HAP-1 (cell line): ENCODE measurements around the gene MRPL46.
"Not testable (repeated sequence)": the region's sequence is repeated elsewhere in the genome, so short reads cannot be mapped to it uniquely, and the experiment has no call there.

ENCODE experiments used
- DNase-seq, 2 experiments: peaks; one replicate each; pipeline ENCODE4 v3.0.0-alpha.2; 2016 to 2020; ENCODE audit warnings: low spot score in 2 of 2
- H3K27me3 ChIP-seq: fragments of 250-450 bp; sonication (Bioruptor Pico); 2 replicates; pipeline ENCODE4 v1.5.1; 2020; ENCODE audit warnings: low read depth, mild to moderate bottlenecking, moderate library complexity
- H3K36me3 ChIP-seq: fragments of 250-450 bp; sonication (Bioruptor Pico); replicated peaks from 2 replicates; pipeline ENCODE4 v1.5.1; 2020; ENCODE audit warnings: mild to moderate bottlenecking
- H3K4me1 ChIP-seq: fragments of 250-450 bp; sonication (Bioruptor Pico); 2 replicates; pipeline ENCODE4 v1.5.1; 2020; ENCODE audit warnings: mild to moderate bottlenecking
- H3K4me3 ChIP-seq: fragments of 250-450 bp; sonication (Bioruptor Pico); 2 replicates; pipeline ENCODE4 v1.5.1; 2020; ENCODE audit warnings: mild to moderate bottlenecking, moderate library complexity
- H3K9me3 ChIP-seq: fragments of 250-450 bp; sonication (Bioruptor Pico); 2 replicates; pipeline ENCODE4 v1.5.1; 2020; ENCODE audit warnings: mild to moderate bottlenecking, moderate library complexity
- in situ Hi-C: fragments of 300-500 bp; cut with MboI; formaldehyde crosslinking; loops from 3 replicates; pipeline ENCODE4 v1.14.3; 2020; ENCODE audit warnings: low sequenced_read_pairs, inconsistent platforms, mixed read lengths

The MRPL46 gene

DNA sequence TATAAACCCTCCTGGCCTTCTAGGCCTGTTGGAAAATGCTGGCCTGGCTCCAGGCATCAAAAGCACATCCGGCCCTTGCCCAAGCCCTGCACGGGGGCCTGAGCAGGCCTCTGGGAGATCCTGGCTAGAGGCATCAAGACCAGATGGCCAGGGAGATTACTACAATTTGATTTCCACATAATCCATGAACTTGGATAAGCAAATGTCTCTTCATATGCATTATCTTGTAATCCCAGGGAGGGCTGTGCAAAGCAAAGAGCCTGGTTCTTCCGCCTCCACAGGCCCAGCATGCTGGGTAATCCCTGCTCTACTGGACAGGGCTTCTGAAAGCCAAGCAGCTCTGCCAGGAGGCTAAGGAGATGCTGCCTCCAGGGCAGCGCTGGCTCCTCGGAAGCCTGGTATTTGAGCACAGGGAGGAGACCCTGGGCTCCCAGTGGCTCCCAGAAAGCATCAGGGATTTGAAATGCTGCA, 18.2 kb downstream of the MRPL46 start:
- H3K9me3 ChIP-seq, result no peaks in the 10 kb centered on the region
- no peak for DNase-seq
- in situ Hi-C loops, result no loop called here
- H3K4me1 ChIP-seq, result no peaks in the 10 kb centered on the region
- peaks cover 5% of the 10 kb centered on the region; the same call in 1 of the 2 replicates for H3K27me3 ChIP-seq
- no peak overlapping the region for H3K4me3 ChIP-seq
- H3K36me3 ChIP-seq, result no peaks in the 10 kb centered on the region

DNA sequence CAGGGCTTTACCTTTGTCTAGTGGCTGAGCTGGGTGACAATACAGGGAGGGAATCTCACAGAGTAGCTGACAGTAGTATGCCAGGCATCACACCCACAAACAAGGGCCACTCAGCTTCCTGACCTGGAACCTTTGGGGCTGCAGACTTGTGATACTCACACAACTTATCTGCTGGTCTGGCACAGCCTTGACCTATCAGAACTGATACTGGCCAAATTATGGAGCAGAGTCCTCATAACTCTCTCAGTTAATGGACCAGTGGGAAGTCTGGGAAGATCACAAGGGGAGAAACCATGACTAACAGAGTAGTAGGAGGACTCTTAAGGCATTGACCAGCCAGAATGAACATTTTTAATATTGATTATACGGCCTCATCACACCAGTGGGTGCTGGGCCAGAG, 19.4 kb downstream of the MRPL46 start:
- Histone ChIP-seq H3K36me3 (no peaks in the 10 kb centered on the region), H3K4me3 (no peak overlapping the region), H3K9me3 (peaks cover 3% of the 10 kb centered on the region; the same call in 1 of the 2 replicates), H3K4me1 (no peaks in the 10 kb centered on the region), H3K27me3 (peaks cover 5% of the 10 kb centered on the region; the same call in 1 of the 2 replicates)
- in situ Hi-C loops, result no loop called here
- DNase-seq, result no peak

DNA sequence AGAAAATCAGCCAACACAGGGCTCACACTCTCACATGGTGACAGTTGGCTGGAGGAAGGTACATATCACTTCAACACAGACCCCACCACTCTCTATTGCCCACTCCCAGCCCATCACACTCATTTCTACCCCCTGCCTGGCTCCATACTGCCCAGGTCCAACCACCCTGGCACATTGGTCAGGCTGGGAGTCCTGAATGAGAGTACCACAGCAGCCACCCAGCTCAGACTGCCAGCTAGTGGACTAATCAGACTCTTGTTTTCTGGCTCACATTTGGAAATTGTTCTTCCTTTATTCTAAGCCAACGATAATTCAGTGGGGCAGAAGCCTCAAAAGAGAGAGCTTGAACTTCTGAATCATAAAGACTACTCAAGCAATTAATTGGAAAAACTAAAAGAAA, 20.0 kb downstream of the MRPL46 start:
- Histone ChIP-seq H3K4me1 (no peaks in the 10 kb centered on the region), H3K27me3 (peaks cover 5% of the 10 kb centered on the region; the same call in 1 of the 2 replicates), H3K4me3 (no peak overlapping the region), H3K9me3 (peaks cover 3% of the 10 kb centered on the region; the same call in 1 of the 2 replicates), H3K36me3 (no peaks in the 10 kb centered on the region)
- in situ Hi-C loops, result no loop called here
- no peak for DNase-seq

- no peaks in the 10 kb centered on the region for H3K4me1 ChIP-seq
- no peak for DNase-seq
- in situ Hi-C loops, result no loop called here
- no peaks in the 10 kb centered on the region for H3K36me3 ChIP-seq
- H3K9me3 ChIP-seq, result peaks cover 3% of the 10 kb centered on the region; the same call in 1 of the 2 replicates
- no peak overlapping the region for H3K4me3 ChIP-seq
- H3K27me3 ChIP-seq, result no peaks in the 10 kb centered on the region
Observed at GRCh38 chr15:88441076-88441730, 26.0 kb downstream of the MRPL46 start.

- in situ Hi-C loops, result no loop called here
- peaks cover 10% of the 10 kb centered on the region for H3K27me3 ChIP-seq
- no peaks in the 10 kb centered on the region for H3K36me3 ChIP-seq
- H3K4me1 ChIP-seq, result no peaks in the 10 kb centered on the region
- no peak overlapping the region for H3K4me3 ChIP-seq
- H3K9me3 ChIP-seq, result peaks cover 3% of the 10 kb centered on the region; the same call in 1 of the 2 replicates
- no peak for DNase-seq
Observed at GRCh38 chr15:88440021-88440420, 27.2 kb downstream of the MRPL46 start.

GRCh38 chr15:88438181-88438580, 29.0 kb downstream of the MRPL46 start:
- in situ Hi-C loops, result no loop called here

DNA sequence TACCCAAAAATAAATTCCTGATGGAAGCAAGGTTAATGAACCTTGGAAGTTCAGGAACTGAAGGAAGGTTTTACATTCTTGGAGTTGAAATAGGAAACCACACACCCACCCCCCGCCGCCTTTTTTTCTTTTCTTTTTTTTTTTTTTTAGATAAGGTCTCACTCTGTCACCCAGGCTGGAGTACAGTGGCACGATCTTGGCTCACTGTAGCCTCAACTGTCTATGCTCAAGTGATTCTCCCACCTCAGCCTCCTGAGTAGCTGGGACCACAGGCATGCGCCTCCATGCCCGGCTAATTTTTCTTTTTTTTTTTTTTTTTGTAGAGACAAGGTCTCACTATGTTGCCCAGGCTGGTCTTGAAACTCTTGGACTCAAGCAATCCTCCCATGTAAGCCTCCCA, 33.1 kb downstream of the MRPL46 start:
- DNase-seq, H3K4me1 ChIP-seq, H3K4me3 ChIP-seq, H3K9me3 ChIP-seq, in situ Hi-C loops, H3K36me3 ChIP-seq: not testable (repeated sequence)
- peaks cover 23% of the 10 kb centered on the region for H3K27me3 ChIP-seq

More at GRCh38 chr15:88438181-88438580, 29.0 kb downstream of the MRPL46 start:
- Histone ChIP-seq H3K4me3 (no peak overlapping the region), H3K36me3 (no peaks in the 10 kb centered on the region), H3K4me1 (no peaks in the 10 kb centered on the region), H3K27me3 (peaks cover 16% of the 10 kb centered on the region), H3K9me3 (no peaks in the 10 kb centered on the region)
- no peak for DNase-seq

GRCh38 chr15:88433046-88433685, 34.0 kb downstream of the MRPL46 start:
- in situ Hi-C loops, result no loop called here
- no peaks in the 10 kb centered on the region for H3K36me3 ChIP-seq
- no peak overlapping the region for H3K4me3 ChIP-seq
- no peaks in the 10 kb centered on the region for H3K4me1 ChIP-seq
- H3K9me3 ChIP-seq, result no peaks in the 10 kb centered on the region
- H3K27me3 ChIP-seq, result peaks cover 32% of the 10 kb centered on the region
- DNase-seq, result no peak

- Histone ChIP-seq H3K36me3 (no peaks in the 10 kb centered on the region), H3K4me3 (no peak overlapping the region), H3K27me3 (peaks cover 49% of the 10 kb centered on the region), H3K4me1 (no peaks in the 10 kb centered on the region), H3K9me3 (no peaks in the 10 kb centered on the region; the same call in 1 of the 2 replicates)
- no peak for DNase-seq
- in situ Hi-C loops, result no loop called here
Observed at GRCh38 chr15:88431441-88431840, 35.7 kb downstream of the MRPL46 start.

DNA sequence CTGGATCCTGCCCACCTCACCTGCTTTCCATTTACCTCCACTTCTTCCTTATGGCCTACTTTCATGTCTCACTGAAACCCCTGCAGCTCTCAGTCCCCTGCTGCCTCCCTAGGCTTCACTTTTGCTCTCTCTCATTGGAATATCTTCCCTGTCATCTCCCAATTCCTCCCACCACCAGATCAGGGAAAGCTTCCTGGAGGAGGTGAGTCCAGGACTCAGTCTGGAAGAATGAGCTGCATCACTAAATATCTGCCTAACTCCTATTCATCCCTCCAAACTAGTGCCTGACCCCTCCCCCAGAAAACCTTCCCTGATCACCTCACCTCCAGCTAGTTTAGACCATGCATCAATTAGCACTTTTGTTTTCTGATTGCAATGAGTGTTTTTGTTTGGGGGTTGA, 37.1 kb downstream of the MRPL46 start:
- in situ Hi-C loops, result no loop called here
- Histone ChIP-seq H3K9me3 (no peaks in the 10 kb centered on the region; the same call in 1 of the 2 replicates), H3K4me3 (no peak overlapping the region), H3K36me3 (no peaks in the 10 kb centered on the region), H3K4me1 (no peaks in the 10 kb centered on the region), H3K27me3 (peaks cover 49% of the 10 kb centered on the region)
- DNase-seq, result no peak

DNA sequence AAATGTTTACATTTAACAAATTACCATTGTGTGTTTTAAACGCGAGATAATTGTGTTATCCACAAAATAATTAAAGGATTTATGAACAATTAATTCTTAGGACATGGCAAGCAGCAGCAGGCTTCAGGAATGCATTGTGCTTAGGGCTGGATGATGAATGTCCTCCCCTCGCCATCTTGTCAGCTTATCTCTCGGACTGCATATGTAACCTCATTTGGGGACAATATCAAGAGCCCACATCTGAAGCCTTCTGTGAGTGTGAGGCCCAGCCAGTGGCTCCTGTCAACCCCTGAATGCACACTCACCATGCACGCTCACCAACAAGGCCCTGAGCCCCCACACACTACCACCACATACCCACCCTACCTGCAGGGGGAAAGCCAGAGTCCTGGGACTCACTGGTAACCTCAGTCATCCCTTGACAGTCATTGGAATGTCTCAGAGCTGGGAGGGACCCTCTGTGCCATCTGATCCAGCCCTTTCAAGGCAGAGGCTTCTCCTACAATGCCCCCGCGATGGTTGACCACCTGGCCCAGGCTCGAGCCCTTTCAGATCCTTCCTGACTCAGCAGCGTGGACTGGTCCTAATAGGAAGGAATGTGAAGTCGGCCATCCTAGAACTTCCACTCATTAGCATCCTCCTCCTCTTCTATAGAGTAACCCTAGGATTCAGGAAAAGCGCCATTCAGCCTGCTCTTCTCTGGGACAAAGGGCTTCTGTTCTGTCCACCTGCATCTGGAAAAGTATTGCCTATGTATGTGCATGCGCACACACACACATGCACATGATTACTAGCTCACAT, 38.2 kb downstream of the MRPL46 start:
- Histone ChIP-seq H3K4me1 (no peaks in the 10 kb centered on the region), H3K9me3 (no peaks in the 10 kb centered on the region; the same call in 1 of the 2 replicates), H3K4me3 (no peak overlapping the region), H3K36me3 (no peaks in the 10 kb centered on the region), H3K27me3 (peaks cover 44% of the 10 kb centered on the region)
- in situ Hi-C loops, result no loop called here
- DNase-seq, result no peak

- Histone ChIP-seq H3K36me3 (no peaks in the 10 kb centered on the region), H3K4me1 (no peaks in the 10 kb centered on the region), H3K9me3 (no peaks in the 10 kb centered on the region; the same call in 1 of the 2 replicates), H3K27me3 (peaks cover 44% of the 10 kb centered on the region), H3K4me3 (no peak overlapping the region)
- no peak for DNase-seq
- in situ Hi-C loops, result no loop called here
Observed at GRCh38 chr15:88428053-88428452, 39.1 kb downstream of the MRPL46 start.

DNA sequence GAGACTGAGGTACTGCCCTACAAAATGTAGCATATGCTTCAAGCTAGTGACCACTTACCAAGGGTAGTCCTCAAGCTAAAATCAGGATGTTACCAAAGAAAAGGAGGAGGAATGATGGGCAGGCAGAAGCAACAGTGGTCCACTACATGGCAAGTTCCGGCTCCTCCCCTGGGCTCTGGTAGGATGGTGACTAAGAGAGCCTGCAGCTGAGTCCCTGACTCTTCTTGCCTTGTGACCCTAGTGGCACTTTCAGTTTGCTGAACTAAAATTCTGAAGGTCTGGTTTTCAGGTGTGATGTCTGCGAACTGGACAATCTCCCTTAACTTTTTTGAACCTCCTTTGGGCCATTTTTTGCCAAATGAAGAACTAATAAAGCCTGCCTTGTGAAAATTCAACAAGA, 40.9 kb downstream of the MRPL46 start:
- in situ Hi-C loops, result no loop called here
- Histone ChIP-seq H3K9me3 (no peaks in the 10 kb centered on the region; the same call in 1 of the 2 replicates), H3K27me3 (peaks cover 45% of the 10 kb centered on the region), H3K4me1 (no peaks in the 10 kb centered on the region), H3K4me3 (no peak overlapping the region), H3K36me3 (no peaks in the 10 kb centered on the region)
- no peak for DNase-seq

DNA sequence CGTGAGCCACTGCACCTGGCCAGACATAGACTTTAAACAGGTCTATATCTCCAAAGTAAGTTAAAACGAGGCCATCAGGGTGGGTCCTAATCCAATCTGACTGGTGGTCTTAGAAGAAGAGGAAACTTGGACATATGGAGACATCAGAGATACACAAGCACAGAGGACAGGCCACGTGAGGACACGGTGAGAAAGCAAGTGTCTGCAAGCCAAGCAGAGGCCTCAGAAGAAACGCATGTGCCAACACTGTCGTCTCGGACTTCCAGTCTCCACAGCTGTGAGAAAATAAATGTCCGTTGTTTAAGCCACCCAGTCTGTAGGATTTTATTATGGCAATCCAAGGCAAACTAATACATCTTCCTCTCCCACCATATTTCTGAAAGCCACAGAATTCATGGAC, 43.9 kb downstream of the MRPL46 start:
- H3K9me3 ChIP-seq, result no peaks in the 10 kb centered on the region; the same call in 1 of the 2 replicates
- no peak overlapping the region for H3K4me3 ChIP-seq
- H3K36me3 ChIP-seq, result no peaks in the 10 kb centered on the region
- peaks cover 38% of the 10 kb centered on the region for H3K27me3 ChIP-seq
- in situ Hi-C loops, result no loop called here
- no peaks in the 10 kb centered on the region for H3K4me1 ChIP-seq
- DNase-seq, result no peak
